ENCODE data around the gene PCDHGB6.
"Not testable (repeated sequence)": the region's sequence is repeated elsewhere in the genome, so short reads cannot be mapped to it uniquely, and the experiment has no call there.

GRCh38 chr5:141387557-141388311, 20.1 kb upstream of the PCDHGB6 start, which contains the start of gene PCDHGB4:
- peak; percentile 46 to 51 for TF ChIP-seq CTCF (IDR thresholded peaks at IDR 0.05; ENCODE audit: extremely low read depth in 1 of 2, insufficient read depth in 1 of 2, low read depth in 1 of 2, low read length in 2 of 2)
- TF ChIP-seq POLR2A (IDR thresholded peaks at IDR 0.05; ENCODE audit: low read depth, low read length); POLR2AphosphoS5 (IDR thresholded peaks at IDR 0.05; ENCODE audit: insufficient read depth, low read depth, low read length); EZH2 (IDR thresholded peaks at IDR 0.05; ENCODE audit: borderline replicate concordance, low read depth, low read length, severe bottlenecking); JUN (IDR thresholded peaks at IDR 0.05; ENCODE audit: borderline replicate concordance, insufficient read depth, insufficient read length, low read depth): not testable (repeated sequence)
